ENCODE data around the gene FAM177A1. TPM values are rescaled to one million over a fixed set of nuclear protein-coding genes. Genes with fewer than 3 reads are reported as not detected.

FAM177A1 gene
- total and polyA plus RNA-seq, 9 of the 15 experiments (the other 6 are each of a cell fraction or from before 2014, with no cell fraction given): 7.7 to 36.2 (median 29.9) TPM

- TF ChIP-seq GATA2 (CRISPR knock-in tag; IDR thresholded peaks at IDR 0.05) (no peak), NFE2 (IDR thresholded peaks at IDR 0.05; ENCODE audit: low read depth) (peak; percentile 94), U2AF2 (optimal IDR thresholded peaks at IDR 0.05; ENCODE audit: low read depth, low read length) (no peak), CXXC5 (CRISPR knock-in tag; IDR thresholded peaks at IDR 0.05) (no peak), ARID1B (IDR thresholded peaks at IDR 0.05) (peak; percentile 71), ZNF436 (CRISPR knock-in tag; IDR thresholded peaks at IDR 0.05) (no peak), GMEB1 (CRISPR knock-in tag; IDR thresholded peaks at IDR 0.05) (no peak), MNT (conservative IDR thresholded peaks at IDR 0.05) (peak in 1 of 2 experiments; percentile 57; a peak in 2 of 4 replicates), YY1 (IDR thresholded peaks at IDR 0.05; ENCODE audit: borderline replicate concordance in 1 of 3, control insufficient read depth in 1 of 3, extremely low read depth in 1 of 3, insufficient read depth in 3 of 3, insufficient read length in 1 of 3, insufficient replicate concordance in 2 of 3, low read depth in 1 of 3, low read length in 2 of 3) (no peak), ZNF57 (CRISPR knock-in tag; IDR thresholded peaks at IDR 0.05) (no peak), NR1H2 (CRISPR knock-in tag; IDR thresholded peaks at IDR 0.05) (no peak)
- TF ChIP-seq, protein P1, sequence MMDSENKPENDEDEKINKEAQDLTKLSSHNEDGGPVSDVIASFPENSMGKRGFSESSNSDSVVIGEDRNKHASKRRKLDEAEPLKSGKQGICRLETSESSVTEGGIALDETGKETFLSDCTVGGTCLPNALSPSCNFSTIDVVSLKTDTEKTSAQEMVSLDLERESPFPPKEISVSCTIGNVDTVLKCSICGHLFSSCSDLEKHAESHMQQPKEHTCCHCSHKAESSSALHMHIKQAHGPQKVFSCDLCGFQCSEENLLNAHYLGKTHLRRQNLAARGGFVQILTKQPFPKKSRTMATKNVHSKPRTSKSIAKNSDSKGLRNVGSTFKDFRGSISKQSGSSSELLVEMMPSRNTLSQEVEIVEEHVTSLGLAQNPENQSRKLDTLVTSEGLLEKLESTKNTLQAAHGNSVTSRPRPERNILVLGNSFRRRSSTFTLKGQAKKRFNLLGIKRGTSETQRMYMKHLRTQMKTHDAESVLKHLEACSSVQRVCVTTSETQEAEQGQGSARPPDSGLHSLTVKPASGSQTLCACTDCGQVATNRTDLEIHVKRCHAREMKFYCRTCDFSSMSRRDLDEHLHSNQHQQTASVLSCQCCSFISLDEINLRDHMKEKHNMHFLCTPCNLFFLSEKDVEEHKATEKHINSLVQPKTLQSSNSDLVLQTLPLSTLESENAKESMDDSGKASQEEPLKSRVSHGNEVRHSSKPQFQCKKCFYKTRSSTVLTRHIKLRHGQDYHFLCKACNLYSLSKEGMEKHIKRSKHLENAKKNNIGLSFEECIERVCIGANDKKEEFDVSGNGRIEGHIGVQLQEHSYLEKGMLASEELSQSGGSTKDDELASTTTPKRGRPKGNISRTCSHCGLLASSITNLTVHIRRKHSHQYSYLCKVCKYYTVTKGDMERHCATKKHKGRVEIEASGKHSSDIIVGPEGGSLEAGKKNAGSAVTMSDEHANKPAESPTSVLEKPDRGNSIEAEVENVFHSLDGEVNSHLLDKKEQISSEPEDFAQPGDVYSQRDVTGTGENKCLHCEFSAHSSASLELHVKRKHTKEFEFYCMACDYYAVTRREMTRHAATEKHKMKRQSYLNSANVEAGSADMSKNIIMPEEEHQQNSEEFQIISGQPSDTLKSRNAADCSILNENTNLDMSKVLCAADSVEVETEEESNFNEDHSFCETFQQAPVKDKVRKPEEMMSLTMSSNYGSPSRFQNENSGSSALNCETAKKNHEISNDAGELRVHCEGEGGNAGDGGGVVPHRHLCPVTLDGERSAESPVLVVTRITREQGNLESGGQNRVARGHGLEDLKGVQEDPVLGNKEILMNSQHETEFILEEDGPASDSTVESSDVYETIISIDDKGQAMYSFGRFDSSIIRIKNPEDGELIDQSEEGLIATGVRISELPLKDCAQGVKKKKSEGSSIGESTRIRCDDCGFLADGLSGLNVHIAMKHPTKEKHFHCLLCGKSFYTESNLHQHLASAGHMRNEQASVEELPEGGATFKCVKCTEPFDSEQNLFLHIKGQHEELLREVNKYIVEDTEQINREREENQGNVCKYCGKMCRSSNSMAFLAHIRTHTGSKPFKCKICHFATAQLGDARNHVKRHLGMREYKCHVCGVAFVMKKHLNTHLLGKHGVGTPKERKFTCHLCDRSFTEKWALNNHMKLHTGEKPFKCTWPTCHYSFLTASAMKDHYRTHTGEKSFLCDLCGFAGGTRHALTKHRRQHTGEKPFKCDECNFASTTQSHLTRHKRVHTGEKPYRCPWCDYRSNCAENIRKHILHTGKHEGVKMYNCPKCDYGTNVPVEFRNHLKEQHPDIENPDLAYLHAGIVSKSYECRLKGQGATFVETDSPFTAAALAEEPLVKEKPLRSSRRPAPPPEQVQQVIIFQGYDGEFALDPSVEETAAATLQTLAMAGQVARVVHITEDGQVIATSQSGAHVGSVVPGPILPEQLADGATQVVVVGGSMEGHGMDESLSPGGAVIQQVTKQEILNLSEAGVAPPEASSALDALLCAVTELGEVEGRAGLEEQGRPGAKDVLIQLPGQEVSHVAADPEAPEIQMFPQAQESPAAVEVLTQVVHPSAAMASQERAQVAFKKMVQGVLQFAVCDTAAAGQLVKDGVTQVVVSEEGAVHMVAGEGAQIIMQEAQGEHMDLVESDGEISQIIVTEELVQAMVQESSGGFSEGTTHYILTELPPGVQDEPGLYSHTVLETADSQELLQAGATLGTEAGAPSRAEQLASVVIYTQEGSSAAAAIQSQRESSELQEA (IDR thresholded peaks at IDR 0.05; ENCODE audit: low read depth): no peak
- TF ChIP-seq, protein P2, sequence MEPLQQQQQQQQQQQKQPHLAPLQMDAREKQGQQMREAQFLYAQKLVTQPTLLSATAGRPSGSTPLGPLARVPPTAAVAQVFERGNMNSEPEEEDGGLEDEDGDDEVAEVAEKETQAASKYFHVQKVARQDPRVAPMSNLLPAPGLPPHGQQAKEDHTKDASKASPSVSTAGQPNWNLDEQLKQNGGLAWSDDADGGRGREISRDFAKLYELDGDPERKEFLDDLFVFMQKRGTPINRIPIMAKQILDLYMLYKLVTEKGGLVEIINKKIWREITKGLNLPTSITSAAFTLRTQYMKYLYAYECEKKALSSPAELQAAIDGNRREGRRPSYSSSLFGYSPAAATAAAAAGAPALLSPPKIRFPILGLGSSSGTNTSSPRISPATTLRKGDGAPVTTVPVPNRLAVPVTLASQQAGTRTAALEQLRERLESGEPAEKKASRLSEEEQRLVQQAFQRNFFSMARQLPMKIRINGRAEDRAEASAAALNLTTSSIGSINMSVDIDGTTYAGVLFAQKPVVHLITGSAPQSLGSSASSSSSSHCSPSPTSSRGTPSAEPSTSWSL (CRISPR knock-in tag; IDR thresholded peaks at IDR 0.05; ENCODE audit: borderline replicate concordance): no peak
Observed at GRCh38 chr14:35050652-35051051, 4.6 kb downstream of the FAM177A1 start (continued).

Measured in K562 (cell line).